ENCODE measurements around the gene PPA2. TPM values are rescaled to one million over a fixed set of nuclear protein-coding genes. Genes with fewer than 3 reads are reported as not detected.

The PPA2 gene
- polyA plus RNA-seq, 4 donors: 93.4 to 120 (median 104) TPM

DNA sequence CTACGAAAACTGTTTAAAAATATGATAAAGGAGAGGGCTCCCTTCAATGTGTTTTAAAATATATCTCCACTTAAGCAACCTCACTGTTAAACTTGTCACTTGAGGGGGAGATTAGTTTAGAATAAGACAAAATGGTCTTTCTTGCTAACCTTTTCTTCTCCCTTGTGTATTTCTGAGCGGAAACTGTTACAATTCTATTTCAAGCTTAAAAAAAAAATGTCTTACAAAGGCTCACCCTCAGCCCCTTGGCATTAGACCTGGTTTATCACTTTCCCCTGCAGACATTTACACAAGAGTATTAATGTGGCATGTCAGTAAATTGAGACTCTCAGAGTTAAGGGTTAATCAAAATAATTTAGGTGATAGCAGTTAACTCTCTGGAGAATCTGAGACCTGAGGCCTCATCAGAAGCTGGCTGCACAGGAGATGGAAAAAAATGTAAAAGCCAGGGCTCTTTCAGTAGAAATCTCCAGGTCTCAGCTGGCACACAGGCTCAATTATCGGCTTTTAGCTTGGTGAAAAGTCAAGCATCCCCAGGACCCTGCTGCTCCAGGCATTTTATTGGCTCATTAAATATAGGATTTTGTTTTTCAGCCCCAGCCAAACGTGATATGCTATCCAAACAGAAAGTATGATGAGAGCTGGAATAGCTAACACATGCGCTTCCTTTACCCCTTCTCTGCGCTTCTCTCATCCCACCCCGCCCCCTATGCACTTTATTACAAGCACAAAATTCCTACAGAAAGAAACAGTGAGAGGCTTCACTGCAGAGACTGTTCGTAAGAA lies 130.5 kb downstream of the PPA2 start:
- DNase-seq (ENCODE audit: low read depth in 4 of 4, low spot score in 2 of 4): no peak

DNA sequence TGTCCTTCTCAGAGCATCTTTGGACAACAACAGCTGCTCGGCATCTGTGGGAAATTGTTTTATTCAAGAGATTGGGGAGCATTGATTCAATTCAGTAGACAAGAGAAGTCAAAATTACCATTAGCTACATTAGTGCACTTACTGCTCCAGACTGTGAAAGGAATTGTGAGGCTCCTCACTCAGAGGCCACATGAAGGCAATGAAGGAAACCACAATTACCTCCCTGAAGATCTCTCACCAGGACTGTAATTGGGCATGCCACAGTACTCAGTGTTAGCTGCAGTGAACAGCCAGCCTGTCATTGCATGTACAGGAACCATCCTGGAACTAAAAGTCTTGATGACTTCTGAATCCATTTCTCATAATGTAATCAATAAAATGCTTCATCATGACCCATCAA lies 144.8 kb downstream of the PPA2 start:
- no peak for DNase-seq (ENCODE audit: low read depth in 4 of 4, low spot score in 2 of 4)

- DNase-seq (ENCODE audit: low read depth in 4 of 4, low spot score in 2 of 4): no peak
These were observed 145.9 kb downstream of the PPA2 start for GRCh38 chr4:105327956-105328355.

DNA sequence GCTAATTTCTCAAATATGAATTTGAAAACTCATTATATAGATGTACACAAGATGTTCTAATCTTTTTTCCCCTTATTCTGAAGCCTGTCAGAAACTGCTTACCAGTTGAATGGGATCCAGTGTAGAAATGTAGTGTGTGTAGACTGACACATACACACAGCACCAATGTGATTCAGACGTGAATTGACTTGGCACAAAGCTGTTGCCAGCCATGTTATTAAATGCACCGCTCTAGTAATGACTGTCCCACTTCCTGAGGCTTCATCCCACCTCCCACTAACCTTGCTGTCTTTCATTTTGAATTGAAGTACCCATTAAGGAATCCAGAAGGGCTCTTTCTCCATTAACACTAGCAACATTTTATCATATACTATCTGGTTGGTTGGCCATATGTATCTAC lies 146.6 kb downstream of the PPA2 start:
- DNase-seq (ENCODE audit: low read depth in 4 of 4, low spot score in 2 of 4): no peak

Other genes starting within 250 kb of the PPA2 start
- gene ARHGEF38, start 78.6 kb upstream of the PPA2 start, polyA plus RNA-seq (ENCODE audit: insufficient read length in 4 of 4): 1 to 10 TPM; 4.0 to 6.8 (median 4.2) TPM
- gene INTS12, start 234.6 kb upstream of the PPA2 start, polyA plus RNA-seq (ENCODE audit: insufficient read length in 4 of 4): 10 to 100 TPM; 27.2 to 36.0 (median 30.6) TPM
- gene GSTCD, start 234.7 kb upstream of the PPA2 start, polyA plus RNA-seq (ENCODE audit: insufficient read length in 4 of 4): 10 to 100 TPM; 15.3 to 19.9 (median 17.9) TPM